GM23248 (cell line): ENCODE measurements around the gene FBXO24. TPM values are rescaled to one million over a fixed set of nuclear protein-coding genes. Genes with fewer than 3 reads are reported as not detected.
"Not testable (repeated sequence)": the region's sequence is repeated elsewhere in the genome, so short reads cannot be mapped to it uniquely, and the experiment has no call there.

Source experiments
- DNase-seq: peaks from one replicate; pipeline ENCODE4 v3.0.0-alpha.2; 2015
- H2AFZ ChIP-seq: fragments of 200-600 bp; sonication (generic); 2 replicates; pipeline ENCODE4 v1.6.1; 2016; ENCODE audit warnings: antibody characterized with exemption
- H3F3A ChIP-seq: fragments of 200-600 bp; sonication (generic); 2 replicates; pipeline ENCODE4 v1.6.1; 2016; ENCODE audit warnings: mild to moderate bottlenecking, antibody characterized with exemption, mixed run types; ENCODE audit not compliant: insufficient read depth
- H3K27ac ChIP-seq: fragments of 200-600 bp; sonication (generic); 2 replicates; pipeline ENCODE4 v1.5.1; 2016; ENCODE audit warnings: mild to moderate bottlenecking
- H3K27me3 ChIP-seq: fragments of 200-600 bp; sonication (generic); replicated peaks from 2 replicates; pipeline ENCODE4 v1.6.1; 2016; ENCODE audit warnings: mild to moderate bottlenecking; ENCODE audit not compliant: insufficient read depth
- H3K36me3 ChIP-seq: fragments of 200-600 bp; sonication (generic); 2 replicates; pipeline ENCODE4 v1.6.1; 2016; ENCODE audit warnings: low read depth, mild to moderate bottlenecking
- H3K4me1 ChIP-seq: fragments of 200-600 bp; sonication (generic); 2 replicates; pipeline ENCODE4 v1.6.1; 2016; ENCODE audit warnings: mild to moderate bottlenecking; ENCODE audit not compliant: insufficient read depth
- H3K4me2 ChIP-seq: fragments of 200-600 bp; sonication (generic); one replicate; pipeline ENCODE4 v1.6.1; 2016; ENCODE audit warnings: mild to moderate bottlenecking; ENCODE audit not compliant: unreplicated experiment
- H3K4me3 ChIP-seq: fragments of 200-600 bp; sonication (generic); 2 replicates; pipeline ENCODE4 v1.5.1; 2016; ENCODE audit warnings: mild to moderate bottlenecking
- H3K79me2 ChIP-seq: fragments of 200-600 bp; sonication (generic); 2 replicates; pipeline ENCODE4 v1.6.1; 2016; ENCODE audit warnings: mild to moderate bottlenecking; ENCODE audit not compliant: insufficient read depth
- H3K9ac ChIP-seq: fragments of 200-600 bp; sonication (generic); 2 replicates; pipeline ENCODE4 v1.6.1; 2016; ENCODE audit warnings: mild to moderate bottlenecking
- H3K9me2 ChIP-seq: fragments of 200-600 bp; sonication (generic); 2 replicates; pipeline ENCODE4 v1.6.1; 2016; ENCODE audit warnings: mixed run types, mild to moderate bottlenecking, moderate library complexity; ENCODE audit not compliant: insufficient read depth
- H3K9me3 ChIP-seq: fragments of 200-600 bp; sonication (generic); one replicate; pipeline ENCODE4 v1.6.1; 2017; ENCODE audit warnings: low read depth
- H4K20me1 ChIP-seq: fragments of 200-600 bp; sonication (generic); 2 replicates; pipeline ENCODE4 v1.6.0; 2016; ENCODE audit not compliant: insufficient read depth
- EZH2 ChIP-seq: fragments of 200-600 bp; sonication (generic); IDR thresholded peaks from 2 replicates; pipeline ENCODE4 v1.6.1; 2018; ENCODE audit warnings: antibody characterized with exemption, mild to moderate bottlenecking; ENCODE audit not compliant: insufficient read depth, poor library complexity, severe bottlenecking
- EZH2phosphoT487 ChIP-seq: fragments of 200-600 bp; sonication (generic); IDR thresholded peaks from 2 replicates; pipeline ENCODE4 v1.6.1; 2018; ENCODE audit warnings: antibody characterized with exemption, moderate library complexity, mild to moderate bottlenecking, low read depth; ENCODE audit not compliant: insufficient read depth
- WGBS, 2 experiments: methylation state at CpG; one replicate each; pipeline ENCODE4 v1.1.6; 2015 to 2017; ENCODE audit warnings: low lambda C conversion rate in 2 of 2, low coverage in 1 of 2; ENCODE audit errors: missing lambda C conversion rate in 2 of 2; 5-methylcytosine and 5-hydroxymethylcytosine counted together
- in situ Hi-C: fragments of 300-500 bp; cut with MboI; formaldehyde crosslinking; loops from 2 replicates; pipeline ENCODE4 v1.15.0; 2020
- polyA plus RNA-seq: library from polyadenylated mRNA; unstranded; fragments of >200 nt; fragmentation: Nextera tagmentation; extraction: Ambion mirVana; gene quantifications from 2 replicates; pipeline ENCODE4 v1.2.1, GENCODE V29; 2016
- total RNA-seq: library from RNA; depleted of rRNA; stranded (reverse); fragments of >200 nt; shearing (Covaris generic); gene quantifications from 2 replicates; pipeline ENCODE4 v1.2.3, GENCODE V29; 2014

The FBXO24 gene
- total and polyA plus RNA-seq, 2 experiments from 2014 or later: 0.11 to 0.43 TPM

- Histone ChIP-seq H2AFZ (no peak overlapping the region), H3F3A (peaks cover 9% of the 10 kb centered on the region; the same call in 1 of the 2 replicates), H3K9ac (no peak overlapping the region), H3K9me3 (no peaks in the 10 kb centered on the region), H4K20me1 (no peaks in the 10 kb centered on the region), H3K27ac (no peak overlapping the region), H3K9me2 (no peaks in the 10 kb centered on the region), H3K27me3 (no peaks in the 10 kb centered on the region), H3K4me1 (peaks cover 4% of the 10 kb centered on the region; the same call in 1 of the 2 replicates), H3K36me3 (no peaks in the 10 kb centered on the region), H3K4me2 (no peak overlapping the region), H3K4me3 (no peak overlapping the region), H3K79me2 (no peaks in the 10 kb centered on the region)
- 95 to 97% methylated on average over 12 of the region's 12 CpGs for WGBS, 2 experiments
- no peak for DNase-seq
- in situ Hi-C loops: no loop called here
- no peak for TF ChIP-seq EZH2
- no peak for TF ChIP-seq EZH2phosphoT487
These were observed 24.5 kb upstream of the FBXO24 start for GRCh38 chr7:100561491-100562194.

- H3K4me1 ChIP-seq: no peaks in the 10 kb centered on the region
- in situ Hi-C loops: no loop called here
- H3K27ac ChIP-seq: no peak overlapping the region
- H3K36me3 ChIP-seq: no peaks in the 10 kb centered on the region
- WGBS, 2 experiments: 90 to 91% methylated on average over 23 to 26 of the region's 26 CpGs
- H2AFZ ChIP-seq: no peak overlapping the region
- no peaks in the 10 kb centered on the region for H4K20me1 ChIP-seq
- no peaks in the 10 kb centered on the region for H3K9me3 ChIP-seq
- H3K9me2 ChIP-seq: no peaks in the 10 kb centered on the region
- no peak overlapping the region for H3K4me2 ChIP-seq
- no peak overlapping the region for H3K9ac ChIP-seq
- H3K79me2 ChIP-seq: no peaks in the 10 kb centered on the region
- H3F3A ChIP-seq: 0 out of 2 replicates have a peak, but pooled peaks cover 1% of the 10 kb centered on the region
- TF ChIP-seq EZH2phosphoT487 (no peak), EZH2 (no peak)
- DNase-seq: no peak
- no peaks in the 10 kb centered on the region for H3K27me3 ChIP-seq
- no peak overlapping the region for H3K4me3 ChIP-seq
These were observed 23.7 kb upstream of the FBXO24 start for GRCh38 chr7:100562195-100563099.

- Histone ChIP-seq H2AFZ (no peak overlapping the region), H3K79me2 (no peaks in the 10 kb centered on the region), H3K9me2 (no peaks in the 10 kb centered on the region), H3K9me3 (no peaks in the 10 kb centered on the region), H4K20me1 (no peaks in the 10 kb centered on the region), H3K4me1 (no peaks in the 10 kb centered on the region), H3K27ac (no peak overlapping the region), H3K27me3 (no peaks in the 10 kb centered on the region), H3K4me3 (no peak overlapping the region), H3K9ac (no peak overlapping the region), H3K36me3 (no peaks in the 10 kb centered on the region), H3F3A (no peaks in the 10 kb centered on the region), H3K4me2 (no peak overlapping the region)
- in situ Hi-C loops: no loop called here
- TF ChIP-seq EZH2 (no peak), EZH2phosphoT487 (no peak)
- 85 to 89% methylated on average over 8 of the region's 8 CpGs for WGBS, 2 experiments
- DNase-seq: no peak
These were observed 23.0 kb upstream of the FBXO24 start for GRCh38 chr7:100563100-100563564.

- H3K27ac ChIP-seq: no peak overlapping the region
- no peaks in the 10 kb centered on the region for H3K27me3 ChIP-seq
- TF ChIP-seq EZH2phosphoT487 (no peak), EZH2 (no peak)
- no peak overlapping the region for H2AFZ ChIP-seq
- no peaks in the 10 kb centered on the region for H3K4me1 ChIP-seq
- no peaks in the 10 kb centered on the region for H3K36me3 ChIP-seq
- H3K9me2 ChIP-seq: no peaks in the 10 kb centered on the region
- 16 to 26% methylated on average over 11 to 12 of the region's 12 CpGs for WGBS, 2 experiments
- no peaks in the 10 kb centered on the region for H3F3A ChIP-seq
- in situ Hi-C loops: no loop called here
- DNase-seq: peak; percentile 74
- no peak overlapping the region for H3K4me2 ChIP-seq
- no peaks in the 10 kb centered on the region for H3K79me2 ChIP-seq
- no peak overlapping the region for H3K9ac ChIP-seq
- no peak overlapping the region for H3K4me3 ChIP-seq
- H4K20me1 ChIP-seq: no peaks in the 10 kb centered on the region
- H3K9me3 ChIP-seq: no peaks in the 10 kb centered on the region
These were observed 22.2 kb upstream of the FBXO24 start for GRCh38 chr7:100563809-100564400.

GRCh38 chr7:100564405-100564804, 21.7 kb upstream of the FBXO24 start:
- H3K4me3 ChIP-seq, H3K4me1 ChIP-seq, H4K20me1 ChIP-seq, H3K9me2 ChIP-seq, H3F3A ChIP-seq, H2AFZ ChIP-seq, H3K27ac ChIP-seq, H3K36me3 ChIP-seq, in situ Hi-C loops, H3K27me3 ChIP-seq, H3K9me3 ChIP-seq, DNase-seq, H3K79me2 ChIP-seq, H3K9ac ChIP-seq, H3K4me2 ChIP-seq: not testable (repeated sequence)
- 81 to 93% methylated on average over 6 of the region's 6 CpGs for WGBS, 2 experiments
